GM18867 (cell line): ENCODE data around the gene ZBTB42.

Experiments
- ATAC-seq: cut with Tn5 transposase; IDR thresholded peaks from one replicate; pipeline ENCODE4 v1.9.1; 2021; ENCODE audit warnings: mild to moderate bottlenecking, moderate library complexity; ENCODE audit not compliant: unreplicated experiment

The ZBTB42 gene

GRCh38 chr14:104794631-104794992 is 6.3 kb upstream of the ZBTB42 start:
- peak; percentile 9 for ATAC-seq

- ATAC-seq = peak; percentile 35
Observed at GRCh38 chr14:104794993-104795780, 5.7 kb upstream of the ZBTB42 start, which contains the start of gene AKT1. TSS of gene AKT1 (minus strand) at chr14:104795748. CDS start at chr14:104792643, 3,105 bp downstream.

DNA sequence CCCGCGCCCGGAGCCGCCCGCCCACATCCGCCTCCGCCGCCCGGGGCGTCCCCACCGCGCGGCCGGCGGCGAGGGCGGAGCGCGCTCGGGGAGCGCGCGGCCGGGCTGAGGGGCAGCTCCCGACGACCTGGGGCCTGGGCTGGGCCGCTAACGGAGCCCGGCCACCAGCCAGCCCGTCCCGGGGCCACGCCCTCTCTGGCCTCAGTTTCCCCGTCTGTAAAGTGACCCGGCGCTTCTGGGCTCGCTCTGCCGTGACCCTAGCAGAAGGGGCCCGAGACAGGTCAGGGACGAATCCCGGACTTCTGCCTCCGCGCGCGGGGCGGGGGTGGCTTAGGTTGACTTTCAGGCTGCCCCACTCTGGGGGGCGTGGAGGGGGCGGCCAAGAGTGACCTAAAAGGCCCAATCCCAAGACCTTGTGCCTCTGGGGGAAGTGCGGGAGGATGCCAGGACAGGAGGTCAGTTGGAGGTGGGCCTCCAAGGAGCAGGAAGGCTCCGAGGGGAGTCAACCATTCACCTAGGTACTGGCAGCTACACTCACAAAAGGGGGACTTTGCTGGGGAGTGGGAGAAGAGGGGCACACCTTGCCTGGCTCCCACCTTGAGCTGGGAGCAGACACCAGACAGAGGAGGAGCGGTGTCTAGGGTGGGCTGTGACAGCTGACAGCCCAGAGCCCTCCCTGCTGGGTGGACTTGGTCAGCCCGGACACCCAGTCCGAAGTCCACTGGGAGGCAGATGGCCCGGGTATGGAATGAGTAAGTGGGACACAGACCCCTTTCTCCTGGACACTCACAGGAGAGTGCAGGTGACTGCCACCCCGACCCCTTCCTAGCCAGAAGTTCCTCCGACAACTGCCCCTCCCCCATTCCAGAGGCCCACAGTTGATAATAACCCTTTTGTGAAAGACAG is 4.9 kb upstream of the ZBTB42 start:
- peak; percentile 38 for ATAC-seq

GRCh38 chr14:104796687-104797081 is 4.2 kb upstream of the ZBTB42 start:
- no peak for ATAC-seq

GRCh38 chr14:104797115-104798044 is 3.5 kb upstream of the ZBTB42 start:
- no peak for ATAC-seq

DNA sequence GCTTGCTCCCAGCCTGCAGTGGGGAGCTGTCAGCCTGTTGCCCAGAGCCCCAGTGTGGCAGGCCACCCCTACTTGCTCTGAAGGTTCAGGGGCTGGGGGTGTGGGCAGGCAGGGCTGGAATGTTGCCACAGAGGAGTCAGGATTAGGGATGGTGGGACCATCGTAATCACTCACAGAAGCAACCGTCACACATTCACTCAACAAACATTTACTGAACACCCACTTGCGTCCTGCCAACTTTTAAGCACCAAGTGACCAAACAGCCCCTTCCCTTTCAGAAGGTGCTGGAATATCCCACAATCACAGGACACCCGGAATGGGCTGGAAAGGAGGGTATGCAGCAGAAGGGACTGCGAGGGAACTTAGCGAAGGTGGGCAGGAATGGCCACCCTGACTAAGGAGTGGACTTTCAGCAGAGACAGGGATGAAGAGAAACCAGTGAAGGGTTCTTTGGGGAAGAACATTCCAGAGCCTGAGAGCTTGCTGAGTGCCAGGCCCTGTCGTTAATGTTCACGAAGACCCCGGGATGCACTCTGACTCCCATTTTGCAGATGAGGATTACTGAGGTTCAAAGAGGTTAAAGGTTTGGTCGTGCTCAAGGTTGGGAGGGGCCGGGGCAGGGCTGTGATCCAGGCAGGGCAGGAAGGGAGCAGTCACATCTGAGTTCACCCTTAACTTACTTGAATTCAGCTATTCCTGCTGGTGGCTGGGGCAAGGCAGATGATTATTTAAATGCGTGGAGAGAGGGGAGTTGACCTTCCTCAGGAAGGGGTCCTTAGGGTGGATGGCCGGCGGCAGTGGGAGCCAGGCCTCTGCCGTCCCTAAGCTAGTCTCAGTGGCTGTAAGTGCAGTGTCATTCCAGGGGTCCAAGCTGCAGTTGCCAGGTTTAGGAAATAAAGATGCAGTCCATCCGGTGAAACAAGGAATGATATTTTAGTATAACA is 2.3 kb upstream of the ZBTB42 start:
- no peak for ATAC-seq

- ATAC-seq = no peak
Observed at GRCh38 chr14:104799244-104800014, 1.5 kb upstream of the ZBTB42 start.

- ATAC-seq = peak; percentile 50
Observed at GRCh38 chr14:104800015-104800770, 708 bp upstream of the ZBTB42 start.

GRCh38 chr14:104801520-104802393 is 856 bp downstream of the ZBTB42 start:
- ATAC-seq = no peak

GRCh38 chr14:104802394-104803184 is 1.7 kb downstream of the ZBTB42 start:
- ATAC-seq = no peak

- ATAC-seq = no peak
Observed at GRCh38 chr14:104803280-104803911, 2.5 kb downstream of the ZBTB42 start.

- ATAC-seq = no peak
Observed at GRCh38 chr14:104803912-104804410, 3.1 kb downstream of the ZBTB42 start.

- no peak for ATAC-seq
Observed at GRCh38 chr14:104804481-104805325, 3.8 kb downstream of the ZBTB42 start.

DNA sequence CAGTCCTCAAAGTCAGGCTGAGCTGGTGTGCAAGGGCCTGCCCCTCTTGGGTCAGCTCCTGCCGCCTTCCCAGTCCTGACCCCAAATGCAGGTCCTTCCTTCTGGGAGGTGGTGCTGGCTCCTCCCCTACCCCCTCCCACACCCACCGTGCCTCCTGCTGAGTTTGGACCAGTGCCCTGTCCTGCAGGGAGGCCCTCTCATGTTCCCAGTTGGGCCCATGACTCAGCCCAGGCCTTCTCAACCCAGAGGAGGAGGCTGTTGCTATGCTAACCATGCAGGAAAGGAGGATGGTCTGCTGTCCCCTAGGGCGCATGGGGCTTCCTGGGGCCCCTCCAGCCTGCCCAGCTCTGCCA is 4.4 kb downstream of the ZBTB42 start:
- ATAC-seq = no peak
